ENCODE results near the gene TBC1D17. TPM values are rescaled to one million over a fixed set of nuclear protein-coding genes. Genes with fewer than 3 reads are reported as not detected.

TBC1D17 gene
- total and polyA plus RNA-seq, 2 of the 13 experiments (the other 11 are each of a cell fraction or from before 2014, with no cell fraction given): 9.7 to 16.9 TPM

GRCh38 chr19:49850487-49851342, 26.8 kb upstream of the TBC1D17 start, which contains the start of gene PTOV1 (continued):
- TF ChIP-seq CSRNP2 (CRISPR knock-in tag; conservative IDR thresholded peaks at IDR 0.05; ENCODE audit: low read depth) (no peak), POLR2G (IDR thresholded peaks at IDR 0.05; ENCODE audit: low read depth, low read length) (peak; percentile 79), ZBTB25 (CRISPR knock-in tag; IDR thresholded peaks at IDR 0.05) (peak; percentile 58), ZNF550 (CRISPR knock-in tag; IDR thresholded peaks at IDR 0.05; ENCODE audit: borderline replicate concordance) (no peak), SP2 (CRISPR knock-in tag; IDR thresholded peaks at IDR 0.05) (peak; percentile 49; the same call in 1 of the 2 replicates), SRSF4 (IDR thresholded peaks at IDR 0.05; ENCODE audit: low read depth, low read length, poor library complexity, severe bottlenecking) (no peak), SYNCRIP (IDR thresholded peaks at IDR 0.05; ENCODE audit: insufficient read depth, low read depth, low read length) (no peak), TEAD3 (CRISPR knock-in tag; optimal IDR thresholded peaks at IDR 0.05; ENCODE audit: borderline replicate concordance) (no peak), PRDM15 (CRISPR knock-in tag; IDR thresholded peaks at IDR 0.05) (0 out of 2 replicates have a peak, but pooled peaks have one; percentile 41), CTCF (CRISPR knock-in tag; IDR thresholded peaks at IDR 0.05) (peak; percentile 20; the same call in 1 of the 2 replicates), MBD4 (IDR thresholded peaks at IDR 0.05; ENCODE audit: borderline replicate concordance, low read length) (no peak), SSRP1 (CRISPR knock-in tag; IDR thresholded peaks at IDR 0.05) (no peak; the same call in 1 of the 2 replicates), RAD21 (CRISPR knock-in tag; IDR thresholded peaks at IDR 0.05) (no peak), PCBP1 (IDR thresholded peaks at IDR 0.05; ENCODE audit: borderline replicate concordance, low read depth, low read length) (no peak), KLF16 (CRISPR knock-in tag; IDR thresholded peaks at IDR 0.05) (peak in 1 of 2 experiments; percentile 55; a peak in 1 of 4 replicates), ZFP36L1 (CRISPR knock-in tag; IDR thresholded peaks at IDR 0.05) (no peak), ZZZ3 (CRISPR knock-in tag; IDR thresholded peaks at IDR 0.05; ENCODE audit: borderline replicate concordance) (no peak; the same call in 1 of the 2 replicates), KDM3A (CRISPR knock-in tag; IDR thresholded peaks at IDR 0.05; ENCODE audit: low read depth) (0 out of 2 replicates have a peak, but pooled peaks have one; percentile 38), ZFP36 (IDR thresholded peaks at IDR 0.05; ENCODE audit: borderline replicate concordance, low read depth, low read length, partially characterized antibody) (no peak), RFX3 (CRISPR knock-in tag; IDR thresholded peaks at IDR 0.05) (no peak), ISL2 (CRISPR knock-in tag; IDR thresholded peaks at IDR 0.05) (peak; percentile 49; the same call in 1 of the 2 replicates)
